GM19397 (cell line): Measurements from ENCODE around the gene TBC1D22A.
"Not testable (repeated sequence)": the region's sequence is repeated elsewhere in the genome, so short reads cannot be mapped to it uniquely, and the experiment has no call there.

Experiments used
- ATAC-seq: cut with Tn5 transposase; IDR thresholded peaks from one replicate; pipeline ENCODE4 v1.9.1; 2021; ENCODE audit warnings: mild to moderate bottlenecking, moderate library complexity; ENCODE audit not compliant: unreplicated experiment

TBC1D22A gene

DNA sequence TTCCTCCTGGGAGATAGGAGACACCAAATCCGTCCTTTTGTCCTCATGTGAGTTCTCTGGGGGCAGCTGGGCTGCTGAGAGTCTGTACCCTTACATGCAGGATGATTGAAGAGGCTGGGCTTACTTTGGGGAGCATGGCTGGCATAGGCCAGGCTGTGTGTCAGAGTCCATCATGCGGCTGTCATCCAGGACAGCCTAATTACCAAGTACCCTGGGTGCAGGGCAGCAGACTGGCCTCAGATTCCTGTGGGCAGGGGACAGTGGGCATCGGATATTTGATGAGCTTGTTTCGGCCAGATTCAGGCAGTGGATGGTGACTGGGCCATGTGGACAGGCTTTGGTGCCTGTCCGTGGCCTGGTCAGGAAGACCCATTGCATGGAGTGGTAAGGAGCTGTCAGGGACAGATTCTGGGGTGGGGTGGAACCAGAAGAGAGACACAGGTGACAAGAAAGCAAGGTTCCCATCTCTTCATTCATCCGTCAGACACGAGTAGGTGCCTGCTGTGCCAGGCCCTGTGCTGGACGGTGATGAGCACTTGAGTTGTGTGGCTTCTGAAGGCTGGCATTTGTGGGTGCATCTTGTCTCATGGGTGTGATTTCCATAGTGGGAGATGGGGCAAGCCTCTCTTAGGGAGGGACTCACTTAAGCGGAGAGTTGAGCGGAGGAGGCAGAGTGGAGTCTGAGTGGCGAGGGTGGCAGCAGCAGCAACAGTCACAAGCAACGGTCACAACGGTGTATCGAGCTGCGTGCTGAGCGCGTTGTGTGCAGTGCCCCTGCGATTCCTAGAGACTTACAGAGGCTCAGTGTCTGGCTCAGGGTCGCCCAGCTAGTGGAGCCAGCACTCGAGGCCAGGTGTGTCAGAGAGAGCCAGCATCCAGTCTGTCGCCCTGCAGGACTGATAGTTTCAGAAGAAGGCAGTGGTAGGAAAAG lies 48.7 kb downstream of the TBC1D22A start:
- no peak for ATAC-seq

DNA sequence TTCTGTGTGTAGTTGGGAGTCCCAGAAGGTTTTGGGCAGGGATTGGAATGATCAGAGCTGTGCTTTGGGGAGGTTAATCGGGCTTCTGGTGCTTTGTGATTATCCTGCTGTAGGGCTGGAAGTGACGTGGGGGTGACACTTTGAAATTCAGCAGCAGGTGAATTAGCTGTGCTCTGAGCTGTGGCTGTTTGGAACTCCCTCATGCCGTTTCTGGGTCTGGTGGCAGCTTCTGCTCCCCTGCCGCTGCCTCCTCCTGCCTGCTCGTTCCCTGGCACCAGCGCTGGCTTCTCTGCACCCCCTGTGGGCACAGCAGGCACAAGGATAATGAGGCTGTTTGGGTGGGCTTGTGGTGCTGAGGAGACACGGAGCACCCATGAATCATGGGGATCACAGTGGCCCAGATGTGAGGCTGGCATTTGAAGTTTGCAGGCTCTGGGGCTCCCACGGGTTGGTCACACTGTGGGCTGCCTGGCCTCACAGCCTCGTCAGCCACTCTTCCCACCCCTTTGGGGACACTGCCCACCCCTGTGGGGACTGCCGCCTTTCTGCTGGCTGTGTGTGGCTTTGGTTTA lies 49.7 kb downstream of the TBC1D22A start:
- no peak for ATAC-seq

DNA sequence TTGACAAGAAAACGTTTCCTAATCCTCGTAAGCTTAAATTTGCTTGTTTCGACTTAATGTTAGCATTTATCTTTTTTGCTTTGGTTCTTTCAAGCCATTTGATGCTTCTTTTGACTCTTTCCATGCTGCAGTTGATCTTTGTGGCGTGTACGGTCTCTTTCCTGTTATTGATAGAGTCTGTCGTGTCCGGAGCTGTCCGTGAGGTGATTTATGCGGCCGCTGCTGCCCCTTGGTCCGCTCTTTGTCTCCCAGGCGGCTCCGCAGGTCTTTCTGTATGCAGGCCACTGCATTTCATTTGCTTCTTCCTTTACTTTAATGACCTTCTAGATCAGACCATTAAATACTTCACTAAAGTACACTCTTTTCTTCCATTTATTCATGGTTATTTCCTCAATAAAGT lies 50.3 kb downstream of the TBC1D22A start:
- ATAC-seq: no peak

DNA sequence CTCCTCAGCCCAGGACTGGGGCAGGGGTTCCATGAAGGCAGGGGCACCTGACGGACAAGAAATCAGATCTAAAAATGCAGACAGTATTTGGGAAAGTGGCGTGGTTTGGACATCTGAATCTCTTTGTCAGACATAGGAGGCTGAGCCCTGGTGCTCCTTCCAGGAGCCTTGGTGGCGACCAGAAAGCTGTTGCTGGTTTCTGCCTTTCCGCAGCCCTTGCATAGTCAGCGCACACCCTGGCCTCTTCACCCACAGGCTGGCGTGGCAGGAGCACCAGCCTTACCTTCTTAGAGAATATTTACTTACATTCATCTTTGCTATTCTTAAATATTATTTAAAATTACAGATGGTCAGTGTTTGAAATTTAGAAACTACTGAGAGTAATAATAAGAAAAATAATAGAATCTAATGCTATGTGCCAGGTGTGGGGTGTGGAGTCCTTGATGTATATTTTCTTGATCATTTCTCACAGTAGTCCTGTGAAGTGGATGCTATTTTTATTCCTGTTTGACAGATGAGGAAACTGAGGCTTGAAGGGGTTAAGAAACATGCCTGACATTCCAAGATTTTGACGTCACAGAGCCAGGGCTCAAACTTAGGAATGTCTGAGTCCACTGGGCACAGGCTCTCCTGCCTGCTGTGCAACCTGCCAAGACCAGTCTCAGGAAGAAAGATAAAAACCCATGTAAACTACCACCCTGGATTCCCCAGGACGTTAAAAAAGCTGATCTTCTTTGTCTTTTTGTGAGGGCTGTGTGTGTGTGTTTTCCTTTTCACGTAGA lies 51.6 kb downstream of the TBC1D22A start:
- no peak for ATAC-seq

DNA sequence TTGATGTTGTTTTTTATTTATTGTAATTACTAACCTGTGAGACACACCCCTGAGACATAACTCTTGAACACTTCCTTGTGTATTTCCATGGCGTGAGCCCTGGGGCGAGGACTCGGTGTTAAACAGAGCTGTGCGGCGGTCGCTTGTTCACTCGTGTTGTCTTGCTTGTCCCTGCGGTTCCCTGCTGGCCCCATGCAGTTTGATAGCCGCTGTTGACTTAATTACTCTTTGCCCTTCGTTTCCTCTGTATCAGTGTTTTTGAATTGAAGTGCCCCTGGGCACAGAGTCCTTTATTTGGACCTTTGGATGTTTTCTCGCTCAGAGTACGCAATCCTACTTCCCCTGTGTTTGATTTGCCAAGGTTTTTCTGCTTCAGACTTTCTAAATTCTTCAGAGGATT lies 52.7 kb downstream of the TBC1D22A start:
- ATAC-seq: no peak

DNA sequence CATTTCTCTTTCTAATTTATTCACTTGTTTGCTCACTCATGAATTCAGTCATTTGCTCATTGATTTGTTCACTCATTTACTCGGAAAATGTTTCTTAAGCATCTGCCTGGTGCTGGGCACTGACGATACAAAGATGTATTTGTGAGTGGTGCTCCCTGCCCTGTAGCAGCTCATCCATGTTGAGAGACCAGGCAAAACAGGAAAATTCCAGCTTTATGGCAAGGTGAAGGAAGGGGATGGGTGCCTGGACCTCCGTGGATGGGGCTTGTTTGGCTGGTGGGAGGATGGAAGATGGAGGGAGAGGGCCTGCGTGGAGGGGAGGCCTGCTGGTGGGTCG lies 53.1 kb downstream of the TBC1D22A start:
- ATAC-seq: no peak

DNA sequence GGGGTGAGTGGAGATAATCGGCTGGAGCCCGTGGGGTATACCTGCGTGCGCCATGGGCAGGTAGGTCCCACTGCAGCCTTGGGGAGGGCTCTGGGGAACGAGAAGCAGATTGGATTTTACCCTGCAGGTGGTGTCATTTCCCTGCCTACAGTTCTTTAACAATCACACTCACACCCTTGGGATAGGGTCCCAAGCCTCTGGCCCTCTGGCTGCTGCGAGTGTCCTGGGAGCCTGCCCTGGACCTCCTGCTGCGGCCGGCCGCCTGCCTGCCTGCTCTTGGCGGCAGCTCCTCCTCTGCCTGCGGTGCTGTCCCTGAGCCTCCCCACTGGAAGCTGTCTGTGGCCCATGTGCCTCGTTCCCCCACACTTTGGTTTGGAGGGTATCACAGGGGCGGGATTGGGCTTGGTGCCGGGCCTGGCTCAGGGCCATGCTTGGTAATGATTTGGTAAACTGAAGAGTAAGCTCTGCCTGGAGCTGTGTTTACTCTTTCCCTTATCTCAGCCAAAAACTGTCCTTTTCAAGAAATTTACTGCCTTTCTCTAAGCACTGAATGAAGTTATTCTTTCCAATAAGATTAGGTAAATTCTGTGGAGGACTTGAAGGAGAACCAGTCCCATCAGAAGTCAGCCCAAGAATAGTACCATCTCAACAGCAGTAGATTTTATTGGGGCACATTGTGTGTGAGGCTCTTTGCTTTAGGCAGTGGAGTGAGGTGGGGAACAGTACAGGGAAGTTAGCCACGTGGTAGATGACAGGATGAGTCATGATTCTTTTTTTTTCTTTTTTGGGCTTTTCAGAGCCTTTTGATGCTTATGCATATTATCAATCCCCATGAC lies 53.7 kb downstream of the TBC1D22A start:
- ATAC-seq: no peak

DNA sequence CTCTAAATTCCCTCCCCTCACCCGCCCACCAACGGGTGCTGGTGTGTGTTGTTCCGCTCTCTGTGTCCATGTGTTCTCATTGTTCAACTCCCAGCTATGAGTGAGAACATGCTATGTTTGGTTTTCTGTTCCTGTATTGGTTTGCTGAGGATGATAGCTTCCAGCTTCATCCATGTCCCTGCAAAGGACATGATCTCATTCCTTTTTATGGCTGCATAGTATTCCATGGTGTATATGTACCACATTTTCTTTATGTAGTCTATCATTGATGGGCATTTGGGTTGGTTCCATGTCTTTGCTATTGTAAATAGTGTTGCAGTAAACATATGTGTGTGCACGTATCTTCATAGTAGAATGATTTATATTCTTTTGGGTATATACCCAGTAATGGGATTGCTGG lies 54.9 kb downstream of the TBC1D22A start:
- ATAC-seq: not testable (repeated sequence)

DNA sequence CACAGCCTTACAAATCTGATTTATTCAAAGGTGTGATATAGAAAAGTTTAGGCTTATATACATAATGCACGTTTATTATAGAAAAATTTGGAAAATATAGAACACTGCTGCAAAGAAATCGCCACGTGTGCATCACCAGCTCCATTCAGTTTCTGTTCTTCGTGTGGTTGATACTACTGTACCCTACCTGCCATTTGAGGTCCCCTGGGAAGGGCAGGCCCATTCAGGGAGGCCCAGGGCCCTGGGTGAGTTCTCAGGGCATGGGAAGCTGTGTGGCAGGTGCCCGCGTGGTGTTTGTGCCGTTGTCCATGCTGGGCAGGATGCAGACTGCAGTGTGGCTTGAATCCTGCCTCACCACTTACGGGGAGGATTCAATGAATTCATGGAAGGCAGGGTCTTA lies 60.8 kb downstream of the TBC1D22A start:
- ATAC-seq: no peak

DNA sequence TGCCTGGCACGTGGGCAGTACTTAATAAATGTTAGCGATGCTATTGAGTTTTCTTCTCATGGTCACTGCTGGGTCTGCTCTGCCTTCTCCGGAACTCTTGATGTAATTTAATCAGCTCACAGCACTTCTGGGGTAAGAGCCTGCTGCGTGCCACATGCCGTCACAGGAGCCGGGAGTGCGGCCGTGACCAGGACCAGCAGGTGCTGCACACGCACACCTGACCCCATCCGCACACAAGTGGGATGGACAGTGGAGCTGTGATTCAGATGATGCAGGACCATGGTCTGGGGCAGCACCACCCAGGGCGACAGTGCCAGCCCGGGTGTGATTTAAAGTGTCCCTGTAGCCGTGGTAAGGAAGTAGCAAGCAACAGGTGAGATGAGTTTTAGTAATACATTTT lies 61.2 kb downstream of the TBC1D22A start:
- ATAC-seq: no peak

DNA sequence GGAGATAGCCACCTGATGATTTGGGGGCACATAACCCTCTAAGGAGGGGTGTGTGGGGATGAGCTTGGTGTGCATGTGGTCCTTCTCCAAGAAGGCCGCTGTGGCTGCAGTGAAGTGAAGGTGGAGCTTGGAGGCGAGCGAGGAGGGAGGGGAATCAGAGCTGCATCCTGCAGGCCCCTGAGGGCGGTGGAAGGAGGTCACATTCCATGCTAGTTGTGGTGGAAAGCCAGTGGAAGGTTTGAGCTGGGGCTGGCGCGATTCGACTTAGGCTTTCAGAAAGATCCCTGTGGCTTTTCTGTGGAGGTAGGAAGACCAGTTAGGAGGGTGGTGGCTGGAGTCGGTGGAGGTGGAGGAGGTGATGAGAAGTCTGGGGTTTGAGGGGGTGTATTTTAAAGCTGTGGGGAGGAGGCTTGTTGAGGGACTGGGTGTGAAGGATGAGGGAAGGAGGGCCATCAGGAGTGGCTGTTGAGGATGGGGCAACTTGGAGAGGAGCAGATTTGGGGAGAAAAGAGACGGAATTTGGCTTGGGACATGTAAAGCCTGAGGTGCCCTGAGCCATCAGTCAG lies 62.0 kb downstream of the TBC1D22A start:
- ATAC-seq: no peak

DNA sequence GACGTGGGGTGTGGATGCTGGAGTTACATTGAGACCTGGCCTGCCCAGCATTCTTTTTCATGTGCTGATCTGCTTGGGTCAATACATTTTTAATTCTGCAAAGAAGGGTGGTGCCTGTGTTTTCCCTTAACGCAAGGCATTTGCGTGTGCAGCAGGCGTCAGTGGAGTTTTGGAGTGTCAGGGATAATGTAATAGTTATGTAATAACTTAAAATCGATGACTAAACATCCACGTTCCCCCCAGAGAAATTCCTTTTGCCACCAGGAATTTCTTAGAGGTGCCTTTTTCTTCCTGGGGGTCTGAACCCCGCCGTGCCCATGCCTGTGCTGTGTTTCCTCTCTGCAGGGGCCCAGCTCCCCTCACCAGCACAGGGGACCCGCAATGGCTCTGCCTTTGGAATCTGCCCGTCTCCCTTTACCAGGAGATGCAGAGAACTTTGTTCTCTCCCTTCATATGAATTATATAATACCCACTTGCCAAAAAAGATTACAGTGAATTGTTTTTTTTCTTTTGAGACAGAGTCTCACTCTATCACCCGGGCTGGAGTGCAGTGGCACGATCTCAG lies 62.6 kb downstream of the TBC1D22A start:
- ATAC-seq: no peak

DNA sequence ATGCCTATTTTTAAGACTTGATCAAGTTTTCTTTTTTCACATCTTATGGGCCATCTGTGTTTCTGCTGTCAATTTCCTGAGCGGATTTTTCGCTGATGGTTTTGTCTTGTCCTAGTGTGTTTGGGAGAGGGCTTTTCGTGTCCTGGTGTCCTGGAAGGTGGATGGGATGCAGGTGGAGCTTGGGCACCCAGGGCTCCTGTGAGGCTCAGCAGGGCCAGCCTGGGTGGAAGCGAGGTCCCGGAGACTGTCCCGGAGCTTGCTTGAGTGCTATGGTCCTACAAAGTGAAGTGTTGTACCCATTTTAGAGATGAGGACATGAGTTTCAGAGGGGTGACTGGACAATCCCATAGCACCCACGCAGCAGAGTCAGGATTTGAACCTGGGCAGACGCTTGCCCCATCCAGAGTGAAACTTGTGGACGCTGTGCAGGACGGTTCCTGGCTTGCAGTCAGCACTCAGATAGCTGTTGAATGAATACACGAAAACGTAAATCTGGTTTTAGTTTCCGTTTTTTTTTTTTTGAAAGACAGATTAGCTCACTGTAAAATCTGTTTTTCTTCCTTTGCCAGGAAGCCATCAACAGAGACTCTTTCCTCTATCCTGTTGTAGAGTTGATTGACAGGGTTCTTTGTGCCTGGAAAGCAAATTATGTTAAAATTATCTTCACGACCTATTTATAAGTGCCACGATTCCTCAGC lies 64.1 kb downstream of the TBC1D22A start:
- ATAC-seq: no peak

DNA sequence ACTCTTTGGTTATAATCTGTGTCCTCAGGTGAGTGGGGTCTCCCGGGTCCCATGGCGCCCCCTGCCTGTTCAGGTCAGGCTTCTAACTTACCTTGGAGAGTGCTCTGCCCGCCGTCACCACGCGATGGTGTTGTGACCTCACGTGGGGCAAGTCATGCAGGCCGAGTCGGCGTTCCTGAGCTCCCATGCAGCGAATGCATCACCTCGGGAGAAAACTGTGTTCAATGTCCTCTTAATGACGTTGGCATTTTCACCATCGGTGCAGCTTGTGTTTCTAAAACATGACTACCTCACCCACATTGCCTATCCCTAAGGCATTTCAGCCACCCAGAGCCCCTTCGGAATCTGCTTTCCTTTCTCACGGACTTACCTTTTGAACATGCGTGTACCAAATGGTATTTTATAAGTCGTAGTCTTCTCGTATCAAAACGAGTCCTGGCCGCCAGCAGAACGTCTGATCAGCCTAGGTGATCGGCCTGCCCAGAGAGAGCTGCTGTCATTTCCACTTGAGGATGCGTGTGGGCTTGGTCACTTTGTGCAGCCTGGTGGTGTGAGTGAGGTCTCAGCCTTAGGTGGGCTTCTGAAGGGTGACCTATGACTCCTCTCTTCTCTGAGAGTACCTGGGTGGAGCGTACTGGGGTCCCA lies 64.8 kb downstream of the TBC1D22A start:
- no peak for ATAC-seq

DNA sequence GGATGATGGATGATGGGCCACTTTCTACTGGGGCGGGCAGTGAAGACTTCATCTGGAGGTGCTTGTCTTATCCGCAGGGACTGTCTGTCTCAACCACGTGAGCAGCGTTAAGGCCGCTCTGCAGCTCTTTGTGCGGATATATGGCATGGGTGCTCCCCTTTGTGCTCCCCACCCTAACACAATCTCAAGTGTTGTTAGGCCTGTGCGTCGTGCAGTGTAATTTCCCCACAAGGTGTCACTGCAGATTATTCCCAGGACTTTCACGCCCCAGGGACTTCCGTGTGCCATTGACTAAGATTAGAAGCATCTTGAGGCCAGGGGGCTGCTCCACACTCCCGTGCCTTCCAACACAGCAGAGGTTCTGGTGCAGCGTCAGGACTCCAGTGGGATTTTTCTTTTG lies 65.3 kb downstream of the TBC1D22A start:
- ATAC-seq: no peak

DNA sequence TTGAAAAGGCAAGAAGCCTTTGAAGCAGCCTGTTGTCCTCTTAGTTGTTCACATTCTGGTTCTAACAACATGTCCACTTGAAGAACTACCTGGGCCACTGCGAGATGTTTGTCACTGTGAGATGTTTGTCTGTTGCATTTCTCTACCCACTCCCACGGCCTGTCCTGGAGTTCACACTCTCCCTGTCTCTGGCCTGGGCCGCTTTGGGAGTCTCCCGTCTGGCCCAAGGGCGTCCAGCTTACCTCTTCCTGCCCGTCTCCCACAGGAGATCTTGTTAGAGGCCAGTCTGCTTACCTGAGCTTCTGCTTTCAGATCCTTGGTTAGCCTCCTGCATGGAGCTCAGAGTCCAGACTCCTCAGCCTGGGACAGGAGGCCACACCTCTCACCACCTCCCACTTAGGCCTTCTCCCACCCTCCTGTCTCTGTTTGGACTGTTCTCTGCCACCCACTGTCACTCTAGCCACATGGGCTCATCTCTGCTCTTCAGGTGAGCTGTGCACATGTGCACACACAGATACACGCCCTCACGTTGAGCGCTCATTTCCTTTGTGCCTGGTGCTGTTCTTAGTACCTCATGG lies 66.0 kb downstream of the TBC1D22A start:
- no peak for ATAC-seq

DNA sequence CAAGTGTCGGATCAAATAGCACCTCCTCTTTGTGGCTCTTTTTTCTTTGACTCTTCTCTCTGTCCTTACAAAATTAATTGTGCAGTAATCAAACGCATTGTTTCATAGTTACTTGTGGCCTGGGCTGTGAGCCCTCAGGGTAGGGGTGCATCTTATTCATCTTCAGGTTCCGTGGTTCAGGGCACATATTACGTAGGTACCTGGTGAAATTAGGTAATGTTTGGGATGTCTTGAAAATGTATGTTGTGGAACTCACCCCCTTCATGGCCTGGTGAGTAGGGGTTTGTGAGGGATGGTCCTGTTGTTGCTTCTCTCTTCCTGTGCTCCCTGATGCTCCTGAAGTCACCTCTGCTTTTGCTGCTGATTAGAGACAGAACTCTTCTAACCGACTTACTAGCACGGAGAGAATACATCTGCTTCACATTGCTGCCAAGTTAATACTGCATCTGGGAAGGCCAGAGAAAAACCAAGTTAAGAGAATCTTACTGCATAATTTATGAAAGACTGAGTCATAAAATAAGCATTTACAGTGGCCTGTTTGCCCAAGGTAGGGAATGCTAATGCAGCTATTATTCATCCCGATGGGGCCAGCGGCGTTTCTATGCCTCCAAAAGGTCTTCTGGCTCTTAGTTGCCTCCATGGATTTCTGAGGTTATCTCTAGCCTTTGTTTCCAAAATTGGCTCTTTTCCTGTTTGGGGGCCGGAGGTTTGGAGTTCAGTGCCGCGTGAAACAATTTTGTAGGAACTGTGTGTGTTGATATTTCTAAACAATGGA lies 66.9 kb downstream of the TBC1D22A start:
- ATAC-seq: no peak
